ENCODE results near the gene TIGD4.

- TF ChIP-seq POLR2A (IDR thresholded peaks at IDR 0.05) = no peak
- TF ChIP-seq CTCF (IDR thresholded peaks at IDR 0.05) = no peak
- TF ChIP-seq POLR2AphosphoS5 (IDR thresholded peaks at IDR 0.05) = no peak
- TF ChIP-seq EP300 (IDR thresholded peaks at IDR 0.05) = no peak
These were observed 51.7 kb downstream of the TIGD4 start for GRCh38 chr4:152727784-152728183.
